ENCODE measurements around the gene STPG4. TPM values are rescaled to one million over a fixed set of nuclear protein-coding genes. Genes with fewer than 3 reads are reported as not detected.

STPG4 gene
- total RNA-seq, 1 donor from 2014 or later = 0.50 TPM

Other genes starting within 250 kb of the STPG4 start
- gene MCFD2, start 239.5 kb downstream of the STPG4 start, total RNA-seq = 46.2 and 47.8 TPM in 2 replicates
- gene TTC7A, start 214.1 kb downstream of the STPG4 start, total RNA-seq = 68.6 and 76.4 TPM in 2 replicates
- gene CALM2, start 21.2 kb upstream of the STPG4 start, total RNA-seq = 423 and 425 TPM in 2 replicates
- gene EPCAM, start 214.0 kb upstream of the STPG4 start, total RNA-seq = 0.20 TPM in 1 of 2 replicates, not detected in the other
- 53.4 and 53.5 TPM in 2 replicates for gene MSH2, start 247.8 kb upstream of the STPG4 start, total RNA-seq

Measured in T-helper 2 cell treated with Interferon-gamma antibody and Interleukin-4, amounts not matched to agents 100 ng/mL and 5 ng/mL, for 36 hours (primary cell).